ENCODE data around the gene UGT1A10. TPM values are rescaled to one million over a fixed set of nuclear protein-coding genes. Genes with fewer than 3 reads are reported as not detected.
"Not testable (repeated sequence)": the region's sequence is repeated elsewhere in the genome, so short reads cannot be mapped to it uniquely, and the experiment has no call there.

UGT1A10 gene
- total and polyA plus RNA-seq, 3 experiments from 2014 or later, result not detected

GRCh38 chr2:233639860-233640259 is 3.6 kb downstream of the UGT1A10 start:
- H3K9me3 Mint-ChIP-seq, result peaks cover 0 to 10% (median 2%) of the 10 kb centered on the region in 5 donors
- POLR2A ChIA-PET, result no interaction called here
- H3K27ac Mint-ChIP-seq, result no peak overlapping the region
- H3K4me3 Mint-ChIP-seq, result no peak overlapping the region
- CTCF ChIA-PET, result no interaction called here
- Histone ChIP-seq H3K4me1 (ENCODE audit: insufficient read depth, low read length) (peaks cover 6% of the 10 kb centered on the region), H3K36me3 (ENCODE audit: insufficient read depth, low read length) (no peaks in the 10 kb centered on the region), H3K27ac (ENCODE audit: low read depth, low read length) (no peak overlapping the region), H3K4me3 (ENCODE audit: low read length) (no peak overlapping the region), H3K9me3 (ENCODE audit: low read length) (no peaks in the 10 kb centered on the region), H3K27me3 (ENCODE audit: insufficient read depth, low read length, poor library complexity, severe bottlenecking) (no peaks in the 10 kb centered on the region)
- DNase-seq, result peak in 1 of 5 donors; percentile 6
- peaks cover 0 to 4% (median 0%) of the 10 kb centered on the region in 3 donors for H3K36me3 Mint-ChIP-seq
- peaks cover 19 to 42% of the 10 kb centered on the region in 2 donors for H3K27me3 Mint-ChIP-seq
- peaks cover 0 to 12% (median 2%) of the 10 kb centered on the region in 3 donors for H3K4me1 Mint-ChIP-seq

- ChIA-PET POLR2A (no interaction called here), CTCF (no interaction called here)
- H3K36me3 Mint-ChIP-seq, result peaks cover 0 to 18% (median 3%) of the 10 kb centered on the region in 3 donors
- Histone ChIP-seq H3K27ac (ENCODE audit: low read depth, low read length) (no peak overlapping the region), H3K36me3 (ENCODE audit: insufficient read depth, low read length) (no peaks in the 10 kb centered on the region), H3K9me3 (ENCODE audit: low read length) (no peaks in the 10 kb centered on the region), H3K27me3 (ENCODE audit: insufficient read depth, low read length, poor library complexity, severe bottlenecking) (no peaks in the 10 kb centered on the region), H3K4me3 (ENCODE audit: low read length) (no peak overlapping the region), H3K4me1 (ENCODE audit: insufficient read depth, low read length) (peaks cover 6% of the 10 kb centered on the region)
- peaks cover 6 to 31% (median 21%) of the 10 kb centered on the region in 5 donors for H3K9me3 Mint-ChIP-seq
- H3K4me3 Mint-ChIP-seq, result no peak overlapping the region
- peaks cover 10 to 38% of the 10 kb centered on the region in 2 donors for H3K27me3 Mint-ChIP-seq
- H3K27ac Mint-ChIP-seq, result no peak overlapping the region
- H3K4me1 Mint-ChIP-seq, result peaks cover 0 to 12% (median 2%) of the 10 kb centered on the region in 3 donors
- DNase-seq, result no peak
Observed at GRCh38 chr2:233643128-233643527, 6.9 kb downstream of the UGT1A10 start.

DNA sequence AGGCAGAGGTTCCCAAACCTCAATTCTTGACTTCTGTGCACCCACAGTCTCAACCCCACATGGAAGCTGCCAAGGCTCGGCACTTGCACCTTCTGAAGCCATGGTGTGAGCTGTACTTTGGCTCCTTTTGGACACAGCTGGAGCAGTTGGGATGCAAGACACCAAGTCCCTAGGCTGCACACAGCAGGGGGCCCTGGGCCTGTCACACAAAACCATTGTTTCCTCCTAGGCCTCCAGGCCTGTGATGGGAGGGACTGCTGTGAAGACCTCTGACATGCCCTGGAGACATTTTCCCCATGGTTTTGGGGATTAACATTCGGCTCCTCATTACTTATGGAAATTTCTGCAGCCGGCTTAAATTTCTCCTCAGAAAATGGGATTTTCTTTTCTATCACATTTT is 9.8 kb downstream of the UGT1A10 start:
- H3K9me3 ChIP-seq (ENCODE audit: low read length); H3K27me3 ChIP-seq (ENCODE audit: insufficient read depth, low read length, poor library complexity, severe bottlenecking); H3K4me1 ChIP-seq (ENCODE audit: insufficient read depth, low read length); CTCF ChIA-PET; H3K4me3 ChIP-seq (ENCODE audit: low read length); POLR2A ChIA-PET; H3K27ac Mint-ChIP-seq; H3K4me1 Mint-ChIP-seq; DNase-seq; H3K36me3 ChIP-seq (ENCODE audit: insufficient read depth, low read length); H3K27ac ChIP-seq (ENCODE audit: low read depth, low read length); H3K4me3 Mint-ChIP-seq: not testable (repeated sequence)
- Mint-ChIP-seq H3K27me3 (peaks cover 12 to 52% of the 10 kb centered on the region in 2 donors), H3K9me3 (peaks cover 6 to 31% (median 21%) of the 10 kb centered on the region in 5 donors), H3K36me3 (peaks cover 0 to 18% (median 3%) of the 10 kb centered on the region in 3 donors)

DNA sequence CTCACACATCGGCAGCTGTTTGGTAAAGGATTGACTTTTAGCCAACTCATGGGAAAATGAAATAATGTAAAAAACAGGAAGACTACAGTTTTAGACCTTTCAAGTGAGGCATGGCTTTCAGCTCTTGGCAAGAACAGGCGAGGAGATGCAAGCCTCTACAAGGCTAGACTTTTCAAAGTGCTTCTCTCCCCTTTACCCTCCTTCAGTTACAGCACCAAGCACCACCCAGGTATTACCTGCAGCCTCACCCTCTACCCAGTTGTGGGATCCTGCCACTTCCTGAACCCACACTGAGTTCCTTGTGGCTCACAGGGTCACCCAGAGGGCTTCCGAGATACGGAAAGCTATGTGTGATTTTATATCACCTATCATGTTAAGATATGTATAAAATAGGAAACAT is 14.7 kb downstream of the UGT1A10 start:
- peaks cover 6 to 13% (median 10%) of the 10 kb centered on the region in 5 donors for H3K9me3 Mint-ChIP-seq

GRCh38 chr2:233651430-233651829 is 15.2 kb downstream of the UGT1A10 start:
- DNase-seq, result no peak
- H3K27me3 Mint-ChIP-seq, result peaks cover 15 to 55% of the 10 kb centered on the region in 2 donors
- Histone ChIP-seq H3K36me3 (ENCODE audit: insufficient read depth, low read length) (no peaks in the 10 kb centered on the region), H3K9me3 (ENCODE audit: low read length) (no peaks in the 10 kb centered on the region), H3K27me3 (ENCODE audit: insufficient read depth, low read length, poor library complexity, severe bottlenecking) (no peaks in the 10 kb centered on the region), H3K27ac (ENCODE audit: low read depth, low read length) (no peak overlapping the region), H3K4me3 (ENCODE audit: low read length) (no peak overlapping the region), H3K4me1 (ENCODE audit: insufficient read depth, low read length) (no peaks in the 10 kb centered on the region)
- peaks cover 4 to 11% (median 9%) of the 10 kb centered on the region in 5 donors for H3K9me3 Mint-ChIP-seq
- peaks cover 0 to 14% (median 0%) of the 10 kb centered on the region in 3 donors for H3K4me1 Mint-ChIP-seq
- CTCF ChIA-PET, result no interaction called here
- peaks cover 0 to 6% (median under 1%) of the 10 kb centered on the region in 3 donors for H3K36me3 Mint-ChIP-seq
- POLR2A ChIA-PET, result no interaction called here
- no peak overlapping the region for H3K4me3 Mint-ChIP-seq
- no peak overlapping the region for H3K27ac Mint-ChIP-seq

More for the DNA sequence above, 14.7 kb downstream of the UGT1A10 start:
- ChIA-PET CTCF (no interaction called here), POLR2A (no interaction called here)
- Histone ChIP-seq H3K36me3 (ENCODE audit: insufficient read depth, low read length) (no peaks in the 10 kb centered on the region), H3K4me3 (ENCODE audit: low read length) (no peak overlapping the region), H3K27me3 (ENCODE audit: insufficient read depth, low read length, poor library complexity, severe bottlenecking) (no peaks in the 10 kb centered on the region), H3K9me3 (ENCODE audit: low read length) (no peaks in the 10 kb centered on the region), H3K27ac (ENCODE audit: low read depth, low read length) (no peak overlapping the region), H3K4me1 (ENCODE audit: insufficient read depth, low read length) (no peaks in the 10 kb centered on the region)
- H3K4me1 Mint-ChIP-seq, result peaks cover 0 to 11% (median 0%) of the 10 kb centered on the region in 3 donors
- peaks cover 0 to 7% (median 3%) of the 10 kb centered on the region in 3 donors for H3K36me3 Mint-ChIP-seq
- H3K27me3 Mint-ChIP-seq, result peaks cover 15 to 57% of the 10 kb centered on the region in 2 donors
- no peak overlapping the region for H3K27ac Mint-ChIP-seq
- no peak for DNase-seq
- no peak overlapping the region for H3K4me3 Mint-ChIP-seq

DNA sequence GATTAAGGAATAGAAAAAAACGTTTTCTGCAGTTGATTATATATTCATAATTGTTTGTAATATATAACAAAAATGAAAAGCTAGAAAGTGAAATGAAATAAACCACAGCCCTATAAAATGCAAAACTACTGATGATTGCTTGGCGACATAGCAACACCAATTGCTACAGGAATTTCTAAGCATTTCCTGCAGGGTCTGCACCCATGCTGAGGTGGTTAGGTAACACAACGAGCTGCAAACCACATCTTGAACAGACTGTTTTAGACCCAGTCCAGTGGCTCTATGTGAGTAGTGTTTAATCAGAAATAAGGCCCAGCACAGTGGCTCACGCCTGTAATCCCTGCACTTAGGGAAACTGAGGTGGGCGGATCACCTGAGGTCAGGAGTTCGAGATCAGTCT is 18.3 kb downstream of the UGT1A10 start:
- peaks cover 0 to 16% (median 0%) of the 10 kb centered on the region in 3 donors for H3K4me1 Mint-ChIP-seq
- H3K4me3 ChIP-seq (ENCODE audit: low read length), result no peak overlapping the region
- no peak overlapping the region for H3K27ac ChIP-seq (ENCODE audit: low read depth, low read length)
- H3K4me3 Mint-ChIP-seq, result no peak overlapping the region
- H3K9me3 ChIP-seq (ENCODE audit: low read length), result no peaks in the 10 kb centered on the region
- no peaks in the 10 kb centered on the region for H3K36me3 ChIP-seq (ENCODE audit: insufficient read depth, low read length)
- no peaks in the 10 kb centered on the region for H3K36me3 Mint-ChIP-seq
- CTCF ChIA-PET, result no interaction called here
- H3K4me1 ChIP-seq (ENCODE audit: insufficient read depth, low read length), result no peaks in the 10 kb centered on the region
- no peak for DNase-seq
- POLR2A ChIA-PET, result no interaction called here
- H3K9me3 Mint-ChIP-seq, result no peaks in the 10 kb centered on the region
- H3K27me3 Mint-ChIP-seq, result peaks cover 13 to 45% of the 10 kb centered on the region in 2 donors
- H3K27ac Mint-ChIP-seq, result no peak overlapping the region
- H3K27me3 ChIP-seq (ENCODE audit: insufficient read depth, low read length, poor library complexity, severe bottlenecking), result no peaks in the 10 kb centered on the region

GRCh38 chr2:233655043-233655442 is 18.8 kb downstream of the UGT1A10 start:
- Mint-ChIP-seq H3K27ac (no peak overlapping the region), H3K4me3 (peak overlapping the region in 1 of 7 donors; percentile 18), H3K9me3 (no peaks in the 10 kb centered on the region), H3K36me3 (no peaks in the 10 kb centered on the region), H3K27me3 (peaks cover 14 to 47% of the 10 kb centered on the region in 2 donors), H3K4me1 (peaks cover 0 to 16% (median 0%) of the 10 kb centered on the region in 3 donors)
- no peaks in the 10 kb centered on the region for H3K4me1 ChIP-seq (ENCODE audit: insufficient read depth, low read length)
- H3K4me3 ChIP-seq (ENCODE audit: low read length), result no peak overlapping the region
- no peaks in the 10 kb centered on the region for H3K9me3 ChIP-seq (ENCODE audit: low read length)
- H3K27ac ChIP-seq (ENCODE audit: low read depth, low read length), result no peak overlapping the region
- ChIA-PET POLR2A (no interaction called here), CTCF (no interaction called here)
- H3K27me3 ChIP-seq (ENCODE audit: insufficient read depth, low read length, poor library complexity, severe bottlenecking), result no peaks in the 10 kb centered on the region
- H3K36me3 ChIP-seq (ENCODE audit: insufficient read depth, low read length), result no peaks in the 10 kb centered on the region
- no peak for DNase-seq

DNA sequence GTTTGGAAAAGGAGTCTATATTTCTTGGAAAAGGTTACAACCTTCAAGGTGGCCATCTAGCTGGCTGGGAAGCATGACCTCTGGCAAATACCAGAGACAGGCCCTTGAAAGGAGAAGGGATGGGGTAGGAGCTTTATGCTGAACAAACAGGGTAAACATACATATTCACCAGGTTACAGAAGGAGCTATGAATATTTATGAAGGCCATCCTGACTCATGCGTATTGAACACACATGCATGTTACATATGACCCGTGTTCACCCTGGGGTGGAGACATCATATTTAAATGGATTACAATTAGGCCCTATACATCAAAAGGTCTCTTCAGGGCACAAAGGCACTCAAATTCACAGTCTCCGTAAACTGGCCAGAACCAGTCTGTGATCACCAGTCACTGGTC is 19.7 kb downstream of the UGT1A10 start:
- H3K9me3 Mint-ChIP-seq; H3K4me3 Mint-ChIP-seq; POLR2A ChIA-PET; DNase-seq; H3K4me1 ChIP-seq (ENCODE audit: insufficient read depth, low read length); H3K36me3 ChIP-seq (ENCODE audit: insufficient read depth, low read length); H3K27ac Mint-ChIP-seq; H3K36me3 Mint-ChIP-seq; H3K4me3 ChIP-seq (ENCODE audit: low read length); H3K9me3 ChIP-seq (ENCODE audit: low read length); H3K27ac ChIP-seq (ENCODE audit: low read depth, low read length); CTCF ChIA-PET; H3K27me3 ChIP-seq (ENCODE audit: insufficient read depth, low read length, poor library complexity, severe bottlenecking): not testable (repeated sequence)
- Mint-ChIP-seq H3K4me1 (peaks cover 0 to 16% (median 0%) of the 10 kb centered on the region in 3 donors), H3K27me3 (peaks cover 14 to 46% of the 10 kb centered on the region in 2 donors)
